Mesendoderm (in vitro differentiated cells): ENCODE results near the gene GRIK1.

ENCODE experiments used
- DNase-seq: peaks from one replicate; pipeline ENCODE4 v3.0.0; 2013
- H2AK5ac ChIP-seq: 2 replicates; pipeline ENCODE4 v1.6.1; 2013; ENCODE audit warnings: low read length, inconsistent platforms
- H2BK120ac ChIP-seq: 2 replicates; pipeline ENCODE4 v1.6.1; 2013; ENCODE audit warnings: low read depth, mild to moderate bottlenecking, low read length, moderate library complexity, mixed read lengths
- H2BK15ac ChIP-seq: replicated peaks from 2 replicates; pipeline ENCODE4 v1.6.1; 2013; ENCODE audit warnings: low read depth, mild to moderate bottlenecking, moderate library complexity
- H2BK5ac ChIP-seq: 2 replicates; pipeline ENCODE4 v1.6.1; 2013; ENCODE audit warnings: low read length, inconsistent platforms
- H3K18ac ChIP-seq: 2 replicates; pipeline ENCODE4 v1.6.1; 2013; ENCODE audit warnings: mild to moderate bottlenecking, low read length, mixed read lengths
- H3K23ac ChIP-seq: one replicate; pipeline ENCODE4 v1.6.1; 2013; ENCODE audit warnings: low read length
- H3K27ac ChIP-seq: 2 replicates; pipeline ENCODE4 v1.5.1; 2013; ENCODE audit warnings: low read depth, mild to moderate bottlenecking, inconsistent platforms, low read length, moderate library complexity
- H3K27me3 ChIP-seq: 2 replicates; pipeline ENCODE4 v1.6.1; 2013; ENCODE audit warnings: low read length, control low read depth, mild to moderate bottlenecking, inconsistent platforms; ENCODE audit not compliant: insufficient read depth, poor library complexity
- H3K36me3 ChIP-seq: 2 replicates; pipeline ENCODE4 v1.6.1; 2013; ENCODE audit warnings: low read length, inconsistent platforms; ENCODE audit not compliant: control insufficient read depth, insufficient read depth
- H3K4ac ChIP-seq: one replicate; pipeline ENCODE4 v1.6.1; 2013; ENCODE audit warnings: low read depth, mild to moderate bottlenecking, low read length, moderate library complexity
- H3K4me1 ChIP-seq: 2 replicates; pipeline ENCODE4 v1.6.1; 2013; ENCODE audit warnings: low read depth, low read length, inconsistent platforms; ENCODE audit not compliant: control insufficient read depth
- H3K4me2 ChIP-seq: 2 replicates; pipeline ENCODE4 v1.6.1; 2013; ENCODE audit warnings: low read length
- H3K4me3 ChIP-seq: 2 replicates; pipeline ENCODE4 v1.5.1; 2013; ENCODE audit warnings: mild to moderate bottlenecking, low read length
- H3K56ac ChIP-seq: one replicate; pipeline ENCODE4 v1.6.1; 2013; ENCODE audit warnings: low read length
- H3K79me1 ChIP-seq: 2 replicates; pipeline ENCODE4 v1.6.1; 2013; ENCODE audit warnings: low read length, inconsistent platforms
- H3K79me2 ChIP-seq: 2 replicates; pipeline ENCODE4 v1.6.1; 2013; ENCODE audit warnings: mild to moderate bottlenecking, low read length; ENCODE audit not compliant: control insufficient read depth, insufficient read depth
- H3K9ac ChIP-seq: 2 replicates; pipeline ENCODE4 v1.6.1; 2013; ENCODE audit warnings: low read length, inconsistent platforms
- H4K5ac ChIP-seq: one replicate; pipeline ENCODE4 v1.6.1; 2013; ENCODE audit warnings: low read length
- H4K8ac ChIP-seq: one replicate; pipeline ENCODE4 v1.6.1; 2013; ENCODE audit warnings: low read depth, mild to moderate bottlenecking, control low read depth, low read length, moderate library complexity
- WGBS: extraction: QIAGEN DNeasy Blood & Tissue Kit; methylation state at CpG from one replicate; pipeline ENCODE4 v1.1.7; 2013; ENCODE audit warnings: low lambda C conversion rate, missing lambda C conversion rate; ENCODE audit not compliant: insufficient coverage; ENCODE audit errors: extremely low coverage; 5-methylcytosine and 5-hydroxymethylcytosine counted together

The GRIK1 gene

DNA sequence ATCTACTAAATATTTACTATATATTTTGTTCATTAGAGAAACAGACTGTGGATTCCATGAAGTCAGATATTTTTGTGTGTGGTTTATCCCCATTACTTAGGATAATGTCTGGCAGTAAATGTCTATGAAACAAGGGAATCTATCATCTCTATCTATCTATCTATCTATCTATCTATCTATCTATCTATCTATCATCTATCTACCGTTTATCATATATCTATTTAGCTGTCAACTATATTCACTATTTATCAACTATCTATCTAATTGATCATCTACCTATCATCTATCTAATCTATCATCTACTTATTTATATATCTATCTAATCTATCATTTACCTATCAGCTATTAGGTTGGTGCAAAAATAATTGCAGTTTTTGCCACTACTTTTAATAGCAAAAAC lies 255.7 kb downstream of the GRIK1 start:
- H2BK5ac ChIP-seq = no peak overlapping the region
- H3K18ac ChIP-seq = no peak overlapping the region
- no peak overlapping the region for H2AK5ac ChIP-seq
- H3K56ac ChIP-seq = no peak overlapping the region
- no peak overlapping the region for H3K9ac ChIP-seq
- no peak for DNase-seq
- H4K8ac ChIP-seq = no peak overlapping the region
- H2BK120ac ChIP-seq = no peak overlapping the region
- H3K4me1 ChIP-seq = peaks cover 1% of the 10 kb centered on the region
- H3K4ac ChIP-seq = no peak overlapping the region
- no peaks in the 10 kb centered on the region for H3K36me3 ChIP-seq
- no peaks in the 10 kb centered on the region for H3K27me3 ChIP-seq
- no peak overlapping the region for H4K5ac ChIP-seq
- H2BK15ac ChIP-seq = no peak overlapping the region
- no peak overlapping the region for H3K23ac ChIP-seq
- H3K27ac ChIP-seq = no peak overlapping the region
- H3K79me2 ChIP-seq = no peaks in the 10 kb centered on the region
- H3K4me2 ChIP-seq = no peak overlapping the region
- WGBS = 100% methylated on average over 1 of the region's 1 CpG
- H3K4me3 ChIP-seq = no peak overlapping the region
- H3K79me1 ChIP-seq = no peaks in the 10 kb centered on the region

DNA sequence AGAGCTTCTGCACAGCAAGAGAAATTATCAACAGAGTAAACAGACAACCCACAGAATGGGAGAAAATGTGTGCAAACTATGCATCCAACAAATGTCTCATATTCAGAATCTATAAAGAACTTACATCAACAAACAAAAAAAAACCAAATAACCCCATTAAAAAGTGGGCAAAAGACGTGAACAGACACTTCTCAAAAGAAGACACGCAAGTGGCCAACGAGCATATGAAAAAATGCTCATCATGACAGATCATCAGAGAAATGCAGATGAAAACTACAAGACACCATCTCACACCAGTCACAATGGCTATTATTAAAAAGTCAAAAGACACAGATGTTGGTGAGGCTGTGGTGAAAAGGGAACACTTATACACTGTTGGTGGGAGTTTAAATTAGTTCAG lies 257.0 kb downstream of the GRIK1 start:
- H3K9ac ChIP-seq = no peak overlapping the region
- H3K4me1 ChIP-seq = peaks cover 1% of the 10 kb centered on the region
- no peak overlapping the region for H3K18ac ChIP-seq
- no peak overlapping the region for H2AK5ac ChIP-seq
- no peaks in the 10 kb centered on the region for H3K27me3 ChIP-seq
- no peak for DNase-seq
- H3K4me2 ChIP-seq = no peak overlapping the region
- no peak overlapping the region for H3K4ac ChIP-seq
- no peak overlapping the region for H4K5ac ChIP-seq
- H3K4me3 ChIP-seq = no peak overlapping the region
- no peak overlapping the region for H3K56ac ChIP-seq
- no peak overlapping the region for H3K27ac ChIP-seq
- no peak overlapping the region for H2BK120ac ChIP-seq
- no CpG with 5 or more reads among the region's 3 CpGs for WGBS
- no peak overlapping the region for H3K23ac ChIP-seq
- no peaks in the 10 kb centered on the region for H3K79me2 ChIP-seq
- H4K8ac ChIP-seq = no peak overlapping the region
- H2BK15ac ChIP-seq = no peak overlapping the region
- H3K79me1 ChIP-seq = no peaks in the 10 kb centered on the region
- no peaks in the 10 kb centered on the region for H3K36me3 ChIP-seq
- H2BK5ac ChIP-seq = no peak overlapping the region

DNA sequence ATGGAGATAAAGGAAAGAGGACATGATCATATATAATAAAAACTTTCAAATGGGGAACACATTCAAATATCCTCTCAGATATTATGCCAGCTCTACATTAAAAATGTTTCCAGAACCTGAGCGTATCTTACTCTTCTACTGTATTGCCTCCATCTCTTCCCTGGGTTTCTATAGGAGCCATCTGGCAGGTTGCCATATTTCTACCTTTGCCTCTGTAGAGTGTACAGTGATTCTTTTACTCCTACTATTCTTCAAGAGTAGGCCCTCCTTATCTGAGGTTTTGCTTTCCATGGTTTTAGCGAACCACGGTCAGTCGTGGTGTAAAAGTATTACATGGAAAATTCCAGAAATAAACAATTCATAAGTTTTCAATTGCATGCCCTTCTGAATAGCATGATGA lies 259.5 kb downstream of the GRIK1 start:
- Histone ChIP-seq H3K79me2 (no peaks in the 10 kb centered on the region), H3K23ac (no peak overlapping the region), H4K5ac (no peak overlapping the region), H3K9ac (no peak overlapping the region), H3K56ac (no peak overlapping the region), H2AK5ac (no peak overlapping the region), H3K4ac (no peak overlapping the region), H3K18ac (no peak overlapping the region), H2BK15ac (no peak overlapping the region), H3K4me1 (no peaks in the 10 kb centered on the region), H3K27ac (no peak overlapping the region), H2BK120ac (no peak overlapping the region), H3K36me3 (no peaks in the 10 kb centered on the region), H3K4me3 (no peak overlapping the region), H3K27me3 (no peaks in the 10 kb centered on the region), H3K4me2 (no peak overlapping the region), H3K79me1 (no peaks in the 10 kb centered on the region), H2BK5ac (no peak overlapping the region), H4K8ac (no peak overlapping the region)
- no CpG with 5 or more reads among the region's 4 CpGs for WGBS
- DNase-seq = no peak

DNA sequence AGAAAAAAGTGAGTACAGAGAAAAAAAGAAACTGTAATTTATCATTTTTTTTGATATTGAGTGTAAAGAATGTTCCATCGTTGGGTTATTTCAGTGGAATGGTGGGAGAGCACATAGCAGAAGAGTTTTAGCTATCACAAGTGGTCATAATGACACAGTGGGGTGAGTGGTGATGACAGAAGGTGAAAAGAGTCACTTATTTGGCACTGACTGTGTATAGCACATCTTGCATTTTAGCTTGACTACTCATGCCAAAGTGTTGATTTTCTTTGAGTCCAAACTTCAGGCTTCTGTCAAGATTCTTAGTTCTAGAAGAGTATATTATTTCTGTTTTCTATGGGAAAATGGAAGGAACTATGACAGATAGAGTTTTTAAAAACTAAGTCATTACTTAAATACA lies 261.2 kb downstream of the GRIK1 start:
- no peak overlapping the region for H3K4ac ChIP-seq
- no peak overlapping the region for H3K27ac ChIP-seq
- no peaks in the 10 kb centered on the region for H3K36me3 ChIP-seq
- no peaks in the 10 kb centered on the region for H3K27me3 ChIP-seq
- H4K8ac ChIP-seq = no peak overlapping the region
- no peak overlapping the region for H3K23ac ChIP-seq
- no peak for DNase-seq
- H2BK15ac ChIP-seq = no peak overlapping the region
- no peaks in the 10 kb centered on the region for H3K4me1 ChIP-seq
- H2BK120ac ChIP-seq = no peak overlapping the region
- no peak overlapping the region for H3K56ac ChIP-seq
- H3K79me2 ChIP-seq = no peaks in the 10 kb centered on the region
- no peak overlapping the region for H3K4me3 ChIP-seq
- H3K18ac ChIP-seq = no peak overlapping the region
- no peak overlapping the region for H3K9ac ChIP-seq
- WGBS = 100% methylated on average over 1 of the region's 1 CpG
- no peak overlapping the region for H2AK5ac ChIP-seq
- H3K4me2 ChIP-seq = no peak overlapping the region
- H2BK5ac ChIP-seq = no peak overlapping the region
- H3K79me1 ChIP-seq = no peaks in the 10 kb centered on the region
- no peak overlapping the region for H4K5ac ChIP-seq

DNA sequence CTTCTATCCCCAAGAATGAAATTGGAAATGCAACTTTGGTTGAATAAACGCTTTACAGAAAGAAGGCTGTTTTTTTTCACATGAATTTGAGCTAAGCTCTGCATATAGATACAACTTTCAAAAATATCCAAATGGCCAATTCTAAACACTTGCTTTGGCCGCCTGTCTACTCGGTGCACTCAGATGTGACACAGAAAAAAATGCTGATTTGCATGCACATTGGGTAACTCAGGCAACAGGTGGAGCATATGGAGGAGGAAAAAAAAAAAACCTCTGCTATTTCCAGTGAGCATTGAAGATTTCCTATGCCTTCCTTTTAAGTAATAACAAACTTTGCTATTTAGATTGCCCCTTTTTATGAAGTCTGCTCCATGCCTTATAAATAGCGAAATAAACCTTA lies 262.5 kb downstream of the GRIK1 start:
- no peak overlapping the region for H4K8ac ChIP-seq
- H3K79me2 ChIP-seq = no peaks in the 10 kb centered on the region
- no peak overlapping the region for H4K5ac ChIP-seq
- no peaks in the 10 kb centered on the region for H3K27me3 ChIP-seq
- no peak overlapping the region for H3K4ac ChIP-seq
- no peak overlapping the region for H3K27ac ChIP-seq
- no peak overlapping the region for H2BK15ac ChIP-seq
- no peak overlapping the region for H2BK120ac ChIP-seq
- no peak overlapping the region for H2AK5ac ChIP-seq
- no peak overlapping the region for H3K18ac ChIP-seq
- no peak overlapping the region for H3K4me3 ChIP-seq
- no peak overlapping the region for H3K9ac ChIP-seq
- no peak overlapping the region for H2BK5ac ChIP-seq
- DNase-seq = no peak
- WGBS = no CpG with 5 or more reads among the region's 4 CpGs
- H3K23ac ChIP-seq = no peak overlapping the region
- no peaks in the 10 kb centered on the region for H3K36me3 ChIP-seq
- no peak overlapping the region for H3K56ac ChIP-seq
- H3K4me2 ChIP-seq = no peak overlapping the region
- no peaks in the 10 kb centered on the region for H3K4me1 ChIP-seq
- no peaks in the 10 kb centered on the region for H3K79me1 ChIP-seq

DNA sequence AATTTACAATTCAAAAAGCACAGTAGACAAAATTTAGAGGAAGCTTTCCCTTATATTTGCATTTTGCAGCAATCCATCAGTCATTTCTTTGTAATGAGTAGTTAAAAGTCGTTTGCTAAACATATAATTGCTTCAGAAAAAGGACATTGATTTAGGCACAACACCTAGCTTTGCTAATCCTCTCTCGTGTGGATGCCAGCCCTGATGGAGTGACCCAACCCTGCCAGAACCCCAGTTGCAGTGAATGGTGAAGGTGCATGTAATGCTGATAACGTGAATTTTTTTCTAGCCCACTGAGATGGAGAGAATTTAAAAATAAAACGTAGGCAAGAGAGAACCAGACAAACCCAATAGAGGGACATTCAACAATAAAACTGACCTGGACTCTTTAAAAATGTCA lies 263.4 kb downstream of the GRIK1 start:
- Histone ChIP-seq H2AK5ac (no peak overlapping the region), H3K56ac (no peak overlapping the region), H3K27me3 (no peaks in the 10 kb centered on the region), H3K4me1 (no peaks in the 10 kb centered on the region), H2BK15ac (no peak overlapping the region), H3K4me3 (no peak overlapping the region), H4K8ac (no peak overlapping the region), H3K4me2 (no peak overlapping the region), H4K5ac (no peak overlapping the region), H3K36me3 (no peaks in the 10 kb centered on the region), H3K4ac (no peak overlapping the region), H3K79me2 (no peaks in the 10 kb centered on the region), H3K23ac (no peak overlapping the region), H2BK5ac (no peak overlapping the region), H3K18ac (no peak overlapping the region), H3K9ac (no peak overlapping the region), H3K27ac (no peak overlapping the region), H3K79me1 (no peaks in the 10 kb centered on the region), H2BK120ac (no peak overlapping the region)
- no CpG with 5 or more reads among the region's 4 CpGs for WGBS
- no peak for DNase-seq
